Breast epithelium (tissue), 3 donors: ENCODE results near the gene ADAM23.

Source experiments
- CTCF ChIP-seq, 3 donors: fragments of 450-650 bp; IDR thresholded peaks; one replicate each; pipeline ENCODE4 v1.5.1; 2016 to 2017; ENCODE audit warnings: antibody characterized with exemption in 3 of 3, mild to moderate bottlenecking in 3 of 3, moderate library complexity in 3 of 3
- POLR2A ChIP-seq: fragments of 450-650 bp; IDR thresholded peaks from one replicate; pipeline ENCODE4 v1.6.1; 2016; ENCODE audit warnings: antibody characterized with exemption, mild to moderate bottlenecking, moderate library complexity

DNA sequence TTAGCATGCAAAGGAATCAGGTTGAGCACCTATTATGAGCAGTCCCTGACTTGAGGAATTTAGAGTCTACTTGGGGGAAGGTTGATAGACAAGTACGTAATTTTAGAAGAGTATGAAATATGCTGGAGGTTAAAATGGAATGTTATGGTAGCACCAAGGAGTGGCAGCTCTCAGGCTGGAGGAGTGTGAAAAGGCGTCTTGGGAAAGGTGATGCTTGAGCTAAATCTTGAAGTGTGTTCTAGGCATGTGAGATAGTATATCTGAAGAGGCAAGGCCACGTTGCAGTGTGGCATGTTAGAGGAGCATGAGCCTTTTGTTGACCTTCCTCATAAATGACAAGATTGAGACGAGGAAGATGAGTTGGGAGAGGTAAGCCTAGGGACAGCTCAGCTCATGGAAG, 39.3 kb downstream of the ADAM23 start:
- TF ChIP-seq CTCF (IDR thresholded peaks at IDR 0.05) (no peak), POLR2A (no peak)
